Activated T-cell treated with anti-CD3 and anti-CD28 coated beads, Interleukin-2, amount 50 U/mL, for 48 hours (primary cell): ENCODE data around the gene AP4B1.
"Not testable (repeated sequence)": the region's sequence is repeated elsewhere in the genome, so short reads cannot be mapped to it uniquely, and the experiment has no call there.

Experiments used
- DNase-seq, 2 experiments: peaks; one replicate each; pipeline ENCODE4 v3.0.0-alpha.2; 2020

Gene AP4B1

DNA sequence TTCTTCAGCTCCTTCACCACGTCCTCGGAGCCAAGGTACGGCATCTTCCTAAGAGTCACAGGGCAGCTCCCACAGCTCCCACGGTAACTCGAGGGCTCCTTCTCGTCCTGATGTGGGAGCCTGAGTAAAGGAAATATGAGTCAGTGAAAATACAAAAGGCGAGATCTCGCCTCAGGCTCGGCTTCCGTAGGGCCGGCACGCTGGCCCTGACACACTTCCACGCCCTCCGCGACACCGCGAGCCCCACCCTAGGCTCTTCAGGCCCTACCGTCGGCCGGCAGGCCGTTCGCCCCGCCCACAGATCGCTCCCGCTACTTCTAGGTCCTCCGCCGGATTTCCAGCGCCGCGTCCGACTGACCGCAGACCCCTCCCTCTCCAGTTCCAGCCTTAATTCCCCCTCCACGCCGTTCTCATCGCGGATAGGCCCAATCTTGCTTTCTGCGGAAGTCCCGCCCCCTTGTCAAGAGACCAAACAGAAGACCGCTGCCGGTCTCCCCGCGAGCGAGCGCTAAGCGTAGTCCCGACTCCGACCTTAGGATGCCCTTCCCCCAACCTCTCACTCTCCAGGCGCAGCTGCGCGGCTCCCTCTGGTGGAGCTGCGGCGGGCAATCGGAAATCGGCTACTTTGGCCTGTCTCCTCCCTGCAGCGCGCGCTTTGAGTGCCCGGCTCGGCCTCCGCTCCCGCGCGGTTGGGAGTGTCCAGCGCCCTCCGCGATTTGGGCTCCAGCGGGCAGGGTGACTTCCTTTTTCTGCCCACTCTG lies at the start of gene AP4B1, which contains the start of gene DCLRE1B:
Gene AP4B1 (minus strand): TSS at position 126 of the 761 bp plus-strand sequence. CDS start 82 bp downstream, at position 44.
Gene DCLRE1B (plus strand): TSS at position 653 of the 761 bp plus-strand sequence. CDS start 261 bp downstream, outside the sequence.
- DNase-seq: peak; percentile 96 to 99

DNA sequence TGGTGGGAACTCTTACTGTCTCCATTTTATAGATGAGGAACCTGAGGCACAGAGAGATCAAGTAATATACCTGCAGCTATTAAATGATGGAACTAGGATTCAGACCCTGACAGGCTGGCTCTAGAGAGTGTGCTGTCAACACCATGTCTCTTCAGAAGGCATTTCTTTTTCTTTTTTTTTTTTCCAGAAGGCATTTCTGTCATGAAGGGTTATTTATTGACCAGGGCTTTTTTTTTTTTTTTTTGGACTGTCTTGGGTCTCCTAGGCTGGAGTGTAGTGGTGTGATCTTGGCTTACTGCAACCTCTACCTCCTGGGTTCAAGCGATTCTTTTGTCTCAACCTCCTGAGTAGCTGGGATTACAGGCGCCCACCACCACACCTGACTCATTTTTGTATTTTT lies 47.1 kb upstream of the AP4B1 start:
- DNase-seq: no peak

- no peak for DNase-seq
Measured at GRCh38 chr1:113950908-113951307, 46.3 kb upstream of the AP4B1 start.

DNA sequence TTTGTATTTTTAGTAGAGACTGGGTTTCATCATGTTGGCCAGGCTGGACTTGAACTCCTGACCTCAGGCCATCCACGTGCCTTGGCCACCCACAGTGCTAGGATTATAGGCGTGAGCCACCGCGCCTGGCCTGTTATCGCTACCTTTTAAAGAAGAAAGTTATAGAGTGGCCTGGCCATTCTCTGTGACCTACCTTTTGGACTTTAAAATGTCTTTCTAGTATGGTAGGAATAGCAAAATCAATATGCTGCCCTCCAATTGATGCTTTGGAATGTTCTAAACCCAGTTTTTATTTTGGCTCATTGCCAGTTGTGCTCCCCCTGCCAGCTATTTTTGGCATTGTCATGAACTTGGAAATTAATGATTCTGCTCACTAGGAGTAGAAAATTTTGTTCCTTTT lies 44.4 kb upstream of the AP4B1 start:
- no peak for DNase-seq

DNA sequence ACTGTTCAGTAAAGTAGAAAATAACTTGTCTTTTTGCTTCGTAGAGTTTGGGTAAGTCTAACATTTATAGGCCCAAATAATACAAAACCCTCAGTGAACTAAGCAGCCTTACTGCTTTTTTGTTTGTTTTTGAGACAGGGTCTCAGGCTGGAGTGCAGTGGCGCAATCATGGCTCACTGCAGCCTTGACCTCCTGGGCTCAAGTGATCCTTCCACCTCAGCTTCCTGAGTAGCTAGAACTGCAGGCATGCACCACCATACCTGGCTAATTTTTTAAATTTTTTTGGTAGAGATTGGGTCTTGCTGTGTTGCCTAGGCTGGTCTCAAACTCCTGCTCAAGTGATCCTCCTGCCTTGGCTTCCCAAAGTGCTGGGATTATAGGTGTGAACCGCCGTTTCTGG lies 43.6 kb upstream of the AP4B1 start:
- not testable (repeated sequence) for DNase-seq

DNA sequence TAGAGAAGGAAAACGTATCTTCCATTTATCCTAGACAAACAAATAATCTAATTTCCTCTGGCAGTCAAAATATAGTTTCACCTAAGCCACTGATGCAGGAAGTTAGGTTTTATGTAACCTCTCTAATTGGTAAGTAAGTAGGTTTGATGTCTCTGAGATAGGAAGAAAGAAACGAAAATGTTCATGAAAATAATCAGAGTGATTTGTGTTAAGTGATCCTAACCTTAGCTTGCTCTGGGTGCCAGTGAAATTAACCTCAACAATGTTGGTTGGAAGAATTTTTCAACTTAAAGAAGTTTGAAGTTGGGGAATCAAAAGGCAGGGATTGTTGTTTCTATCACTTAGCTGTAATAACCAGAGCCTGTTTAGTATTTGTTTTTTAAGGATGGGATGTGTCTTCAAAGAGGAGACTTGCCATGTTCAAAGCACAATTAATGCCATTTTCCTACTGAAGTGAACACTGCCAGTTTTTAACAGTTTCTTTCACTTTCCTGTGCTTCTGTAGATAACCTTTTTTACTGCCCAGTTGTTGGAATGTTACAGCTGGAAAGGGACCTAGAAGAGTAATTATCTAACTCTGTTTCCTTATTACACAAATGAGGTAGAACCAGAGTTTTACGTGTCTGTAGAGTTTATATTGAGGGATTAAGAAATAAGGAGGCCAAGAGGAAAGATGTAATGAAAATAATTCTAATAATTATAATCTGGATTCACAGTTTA lies 42.9 kb upstream of the AP4B1 start:
- DNase-seq: no peak

DNA sequence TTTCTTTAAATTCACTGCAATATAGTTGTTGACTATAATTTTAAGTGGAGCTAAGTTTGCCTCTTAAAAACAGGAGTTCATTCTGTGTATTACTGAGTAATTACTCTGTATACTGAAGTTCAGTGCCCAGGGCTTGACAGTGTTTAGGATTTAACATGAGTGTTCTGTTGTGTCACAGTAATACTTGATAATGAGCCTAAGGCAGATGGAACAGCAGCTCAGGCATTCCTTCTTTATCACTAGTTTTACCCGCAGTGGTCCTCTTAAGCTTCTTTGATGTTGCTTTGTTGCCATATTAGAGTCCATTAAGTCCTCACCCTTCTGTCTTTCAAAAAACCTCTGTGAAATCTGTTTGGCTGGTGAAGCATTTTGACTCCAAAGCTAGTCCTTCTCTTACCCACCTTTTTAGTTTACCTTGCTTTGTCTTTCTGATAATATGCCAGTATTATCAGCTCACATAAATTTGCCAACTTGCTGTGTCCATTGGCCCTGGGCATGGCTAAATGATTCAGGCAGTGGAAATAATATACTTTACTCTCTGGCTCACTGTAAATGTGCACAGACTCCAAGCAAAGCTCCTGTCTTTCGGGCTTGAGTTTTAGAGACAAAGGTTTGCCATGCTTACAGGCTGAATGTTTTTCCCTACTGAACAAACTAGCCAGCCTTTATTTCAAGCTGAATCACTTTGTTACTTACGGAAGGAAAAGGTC lies 42.2 kb upstream of the AP4B1 start:
- DNase-seq: no peak

- no peak for DNase-seq
Measured at GRCh38 chr1:113946112-113946511, 41.5 kb upstream of the AP4B1 start.

GRCh38 chr1:113945329-113945728 lies 40.7 kb upstream of the AP4B1 start:
- no peak for DNase-seq

- no peak for DNase-seq
Measured at GRCh38 chr1:113943028-113943811, 38.6 kb upstream of the AP4B1 start.

GRCh38 chr1:113942527-113942926 lies 37.9 kb upstream of the AP4B1 start:
- no peak for DNase-seq

DNA sequence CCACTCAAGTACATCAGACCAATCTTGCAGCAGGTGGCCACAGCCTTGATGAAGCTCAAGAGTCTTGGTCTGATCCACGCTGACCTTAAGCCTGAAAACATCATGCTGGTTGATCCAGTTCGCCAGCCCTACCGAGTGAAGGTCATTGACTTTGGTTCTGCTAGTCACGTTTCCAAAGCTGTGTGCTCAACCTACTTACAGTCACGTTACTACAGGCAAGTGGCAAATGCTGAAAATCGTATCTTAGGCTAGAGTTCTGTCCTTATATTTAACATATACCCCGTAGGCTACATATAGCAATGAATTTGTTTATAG lies 36.6 kb upstream of the AP4B1 start:
- no peak for DNase-seq

GRCh38 chr1:113940365-113941244 lies 36.0 kb upstream of the AP4B1 start:
- peak; percentile 63 to 69 for DNase-seq

DNA sequence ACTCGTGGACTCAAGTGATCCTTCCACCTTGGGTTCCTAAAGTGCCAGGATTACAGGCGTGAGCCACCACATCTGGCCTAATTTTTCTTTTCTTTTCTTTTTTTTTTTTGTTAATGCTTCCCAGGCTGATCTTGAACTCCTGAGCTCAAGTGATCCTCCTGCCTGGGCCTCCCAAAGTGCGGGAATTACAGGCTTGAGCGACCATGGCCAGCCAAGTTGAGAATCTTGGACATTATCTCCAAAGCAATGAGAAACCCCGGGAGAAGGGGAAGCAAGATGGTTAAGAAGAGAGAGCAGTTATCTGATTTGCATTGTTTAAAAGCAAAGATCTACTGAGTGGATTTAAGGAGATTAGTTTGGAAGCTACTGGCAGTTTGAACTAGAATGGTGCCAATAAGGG lies 33.6 kb upstream of the AP4B1 start:
- no peak for DNase-seq

- DNase-seq: no peak
Measured at GRCh38 chr1:113937146-113937545, 32.5 kb upstream of the AP4B1 start.

GRCh38 chr1:113935970-113936369 lies 31.4 kb upstream of the AP4B1 start:
- no peak for DNase-seq

DNA sequence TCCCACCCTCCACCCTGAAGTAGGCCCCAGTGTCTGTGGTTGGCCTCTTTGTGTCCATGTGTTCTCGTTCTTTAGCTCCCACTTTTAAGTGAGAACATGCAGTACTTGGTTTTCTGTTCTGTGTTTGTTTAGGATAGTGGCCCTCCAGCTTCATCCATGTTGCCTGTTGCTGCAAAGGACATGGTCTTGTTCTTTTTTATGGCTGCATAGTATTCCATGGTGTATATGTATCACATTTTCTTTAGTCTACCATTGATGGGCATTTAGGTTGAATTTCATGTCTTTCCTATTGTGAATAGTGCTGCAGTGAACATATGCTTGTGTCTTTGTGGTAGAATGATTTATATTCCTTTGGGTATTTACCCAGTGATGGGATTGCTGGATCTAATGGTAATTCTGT lies 30.6 kb upstream of the AP4B1 start:
- DNase-seq: no peak

DNA sequence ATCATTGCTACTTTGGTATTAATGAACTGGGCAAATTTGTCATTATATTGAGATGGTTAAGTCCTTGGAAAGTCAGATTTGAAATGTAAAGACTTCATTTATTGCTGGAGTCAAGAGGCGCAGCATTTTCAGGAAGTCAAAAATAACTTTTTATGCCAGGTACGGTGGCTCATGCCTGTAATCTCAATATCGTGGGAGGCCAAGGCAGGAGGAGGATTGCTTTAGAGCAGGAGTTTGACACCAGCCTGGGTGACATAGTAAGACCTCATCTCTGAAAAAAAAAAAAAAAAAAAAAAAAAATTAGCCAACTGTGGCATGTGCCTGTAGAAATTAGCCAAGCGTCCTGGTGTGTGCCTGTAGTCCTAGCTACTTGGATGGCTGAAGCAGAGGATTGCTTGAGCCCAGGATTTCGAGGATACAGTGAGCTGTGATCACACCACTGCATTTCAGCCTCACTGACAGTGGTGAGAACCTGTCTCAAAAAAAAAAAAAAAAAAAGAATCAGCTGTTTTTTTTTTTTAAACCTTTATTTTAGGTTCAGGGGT lies 30.0 kb upstream of the AP4B1 start:
- DNase-seq: no peak

DNA sequence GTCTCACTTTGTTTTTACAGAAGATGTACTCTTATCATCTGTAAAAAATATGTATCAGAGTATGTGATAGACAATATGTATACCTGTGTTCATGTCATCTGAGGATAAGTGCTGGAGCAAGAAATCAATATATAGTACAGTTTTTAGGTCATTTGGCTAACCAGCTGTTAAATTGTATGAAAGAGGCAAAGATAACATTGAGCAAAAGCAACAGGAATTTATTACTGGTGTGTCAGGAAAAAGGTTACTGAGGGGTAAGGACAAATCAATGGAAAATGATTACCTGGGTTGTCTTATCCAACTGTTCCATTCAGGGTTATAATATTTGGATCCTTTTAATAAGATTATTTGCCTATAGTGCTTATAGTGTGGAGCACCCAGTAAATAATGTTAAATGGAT lies 29.4 kb upstream of the AP4B1 start:
- DNase-seq: no peak

GRCh38 chr1:113931451-113931851 lies 26.9 kb upstream of the AP4B1 start:
- no peak for DNase-seq

DNA sequence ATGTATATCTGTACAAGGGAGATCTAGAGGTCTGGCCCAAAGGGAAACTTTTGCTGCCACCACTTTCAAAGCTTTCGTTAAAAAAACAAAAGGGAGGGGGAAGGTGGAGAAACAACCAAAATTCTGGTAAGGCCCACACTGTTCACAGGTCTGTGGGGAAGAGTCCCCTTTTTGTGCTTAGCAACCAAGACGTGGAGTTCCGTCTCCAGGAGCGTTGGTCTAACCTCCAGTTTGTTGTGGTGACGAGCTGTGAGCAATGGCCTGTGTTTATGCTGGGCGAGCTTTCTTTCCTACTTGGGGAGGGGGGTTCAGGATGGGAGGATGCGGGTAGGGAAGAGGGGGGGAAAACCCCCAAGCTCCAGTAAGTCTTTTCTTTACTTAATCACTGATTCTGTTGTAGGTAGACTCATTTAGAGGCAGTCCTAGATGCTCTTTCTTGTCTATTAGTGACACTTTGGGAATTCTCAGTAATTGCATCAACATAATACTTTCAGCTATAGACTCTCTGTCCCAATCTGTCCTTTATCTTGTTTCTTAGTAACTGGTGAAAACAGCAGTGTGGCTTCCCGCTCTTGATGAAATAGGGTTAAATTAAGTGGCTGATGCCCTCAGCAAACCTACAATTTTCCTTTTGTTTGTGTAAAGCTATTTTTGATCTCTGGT lies 26.0 kb upstream of the AP4B1 start:
- peak; percentile 73 to 75 for DNase-seq
